Uterus (tissue), 2 donors: ENCODE data around the gene RAB39A.
"Not testable (repeated sequence)": the region's sequence is repeated elsewhere in the genome, so short reads cannot be mapped to it uniquely, and the experiment has no call there.

Experiments
- POLR2A ChIP-seq, 2 donors: fragments of 450-650 bp; IDR thresholded peaks; one replicate each; pipeline ENCODE4 v1.6.1; 2016; ENCODE audit warnings: antibody characterized with exemption in 2 of 2, mild to moderate bottlenecking in 1 of 2, moderate library complexity in 1 of 2
- TF ChIP-seq, protein P1 (sequence below), 4 experiments: fragments of 200-600 bp in 2 of 4; fragments of 450-650 bp in 2 of 4; sonication (generic) in 2 of 4; IDR thresholded peaks; one replicate each; pipeline ENCODE4 v1.5.1; 2016 to 2019; ENCODE audit warnings: antibody characterized with exemption in 4 of 4, mild to moderate bottlenecking in 2 of 4, moderate library complexity in 1 of 4

DNA sequence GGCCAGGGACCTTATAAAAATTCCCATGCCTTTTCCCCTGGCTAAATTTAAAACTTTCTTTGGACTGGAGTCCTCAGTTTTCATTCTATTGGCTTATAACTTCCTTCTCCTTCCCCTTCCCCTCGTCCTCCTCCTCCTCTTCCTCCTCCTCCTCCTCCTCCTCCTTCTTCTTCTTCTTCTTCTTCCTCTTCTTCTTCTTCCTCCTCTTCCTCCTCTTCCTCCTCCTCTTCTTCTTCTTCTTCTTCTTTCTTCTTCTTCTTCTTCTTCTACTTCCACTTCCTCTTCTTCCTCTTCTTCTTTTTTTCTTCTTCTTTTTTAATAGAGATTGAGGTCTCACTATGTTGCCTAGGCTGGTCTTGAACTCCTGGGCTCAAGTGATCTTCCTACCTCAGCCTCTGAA is 4.7 kb upstream of the RAB39A start:
- not testable (repeated sequence) for TF ChIP-seq POLR2A (IDR thresholded peaks at IDR 0.05)
- TF ChIP-seq, protein P1, sequence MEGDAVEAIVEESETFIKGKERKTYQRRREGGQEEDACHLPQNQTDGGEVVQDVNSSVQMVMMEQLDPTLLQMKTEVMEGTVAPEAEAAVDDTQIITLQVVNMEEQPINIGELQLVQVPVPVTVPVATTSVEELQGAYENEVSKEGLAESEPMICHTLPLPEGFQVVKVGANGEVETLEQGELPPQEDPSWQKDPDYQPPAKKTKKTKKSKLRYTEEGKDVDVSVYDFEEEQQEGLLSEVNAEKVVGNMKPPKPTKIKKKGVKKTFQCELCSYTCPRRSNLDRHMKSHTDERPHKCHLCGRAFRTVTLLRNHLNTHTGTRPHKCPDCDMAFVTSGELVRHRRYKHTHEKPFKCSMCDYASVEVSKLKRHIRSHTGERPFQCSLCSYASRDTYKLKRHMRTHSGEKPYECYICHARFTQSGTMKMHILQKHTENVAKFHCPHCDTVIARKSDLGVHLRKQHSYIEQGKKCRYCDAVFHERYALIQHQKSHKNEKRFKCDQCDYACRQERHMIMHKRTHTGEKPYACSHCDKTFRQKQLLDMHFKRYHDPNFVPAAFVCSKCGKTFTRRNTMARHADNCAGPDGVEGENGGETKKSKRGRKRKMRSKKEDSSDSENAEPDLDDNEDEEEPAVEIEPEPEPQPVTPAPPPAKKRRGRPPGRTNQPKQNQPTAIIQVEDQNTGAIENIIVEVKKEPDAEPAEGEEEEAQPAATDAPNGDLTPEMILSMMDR (IDR thresholded peaks at IDR 0.05): not testable (repeated sequence)
